Measurements from ENCODE around the gene NAA16.
A peak's percentile ranks its signal among the peaks of the same experiment; 100 is the strongest.

- no peak for TF ChIP-seq FOXM1 (IDR thresholded peaks at IDR 0.05; ENCODE audit: borderline replicate concordance, low read depth)
- TF ChIP-seq RAD21 (IDR thresholded peaks at IDR 0.05; ENCODE audit: low read depth) = peak; percentile 36
- no peak for TF ChIP-seq REST (IDR thresholded peaks at IDR 0.05; ENCODE audit: low read depth)
- no peak for TF ChIP-seq CREB1 (IDR thresholded peaks at IDR 0.05; ENCODE audit: low read depth)
- TF ChIP-seq YY1 (IDR thresholded peaks at IDR 0.05; ENCODE audit: low read depth) = no peak
- no peak for TF ChIP-seq EP300 (IDR thresholded peaks at IDR 0.05; ENCODE audit: borderline replicate concordance)
- TF ChIP-seq TAF1 (IDR thresholded peaks at IDR 0.05; ENCODE audit: low read depth) = no peak
- no peak for TF ChIP-seq EGR1 (IDR thresholded peaks at IDR 0.05)
Measured at GRCh38 chr13:41352935-41353840, 42.1 kb downstream of the NAA16 start.

Measured in Ishikawa (cell line).